Measurements from ENCODE around the gene EMD. TPM values are rescaled to one million over a fixed set of nuclear protein-coding genes. Genes with fewer than 3 reads are reported as not detected.
"Not testable (repeated sequence)": the region's sequence is repeated elsewhere in the genome, so short reads cannot be mapped to it uniquely, and the experiment has no call there.

The EMD gene
- total RNA-seq, 1 experiment from 2014 or later: 19.5 TPM

DNA sequence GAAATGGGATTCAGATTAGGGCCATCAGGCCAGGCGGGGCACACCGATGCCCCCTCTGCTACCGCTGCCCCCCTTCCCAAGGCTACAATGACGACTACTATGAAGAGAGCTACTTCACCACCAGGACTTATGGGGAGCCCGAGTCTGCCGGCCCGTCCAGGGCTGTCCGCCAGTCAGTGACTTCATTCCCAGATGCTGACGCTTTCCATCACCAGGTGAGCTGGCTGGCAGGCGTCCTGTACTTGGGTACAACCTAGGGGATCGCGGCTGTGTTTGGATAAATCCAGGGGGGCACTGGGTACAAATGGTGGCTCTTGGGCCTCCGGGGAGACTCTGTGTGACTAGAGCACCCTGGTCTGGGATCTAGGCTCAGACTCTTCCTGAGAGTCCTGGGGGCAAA lies 1.1 kb downstream of the EMD start:
- Histone ChIP-seq H4K20me1 (ENCODE audit: insufficient read depth, low read depth, low read length) (no peaks in the 10 kb centered on the region), H3K4me1 (ENCODE audit: low read length) (peaks cover 24% of the 10 kb centered on the region), H3K79me2 (ENCODE audit: low read length) (peaks cover 11% of the 10 kb centered on the region), H3K9me3 (ENCODE audit: low read length) (no peaks in the 10 kb centered on the region), H3K9ac (ENCODE audit: low read length) (peak overlapping the region; percentile 95), H3K36me3 (ENCODE audit: insufficient read depth, low read length) (no peaks in the 10 kb centered on the region), H3K27ac (ENCODE audit: low read length) (no peak overlapping the region), H3K4me2 (ENCODE audit: low read depth, low read length, poor library complexity, severe bottlenecking) (peak overlapping the region; percentile 80), H3K27me3 (ENCODE audit: low read length) (no peaks in the 10 kb centered on the region), H2AFZ (ENCODE audit: low read length) (no peak overlapping the region), H3K4me3 (ENCODE audit: low read length) (peak overlapping the region; percentile 85), H3K9me2 (replicated peaks; ENCODE audit: insufficient read depth, low read length) (no peaks in the 10 kb centered on the region)
- DNase-seq: no peak

GRCh38 chrX:154380787-154381186 lies 1.7 kb downstream of the EMD start:
- H2AFZ ChIP-seq (ENCODE audit: low read length): no peak overlapping the region
- peaks cover 11% of the 10 kb centered on the region for H3K79me2 ChIP-seq (ENCODE audit: low read length)
- H3K27ac ChIP-seq (ENCODE audit: low read length): no peak overlapping the region
- no peaks in the 10 kb centered on the region for H3K9me2 ChIP-seq (replicated peaks; ENCODE audit: insufficient read depth, low read length)
- H3K36me3 ChIP-seq (ENCODE audit: insufficient read depth, low read length): no peaks in the 10 kb centered on the region
- peak overlapping the region; percentile 85; the same call in 1 of the 2 replicates for H3K4me3 ChIP-seq (ENCODE audit: low read length)
- no peaks in the 10 kb centered on the region for H3K27me3 ChIP-seq (ENCODE audit: low read length)
- H3K9me3 ChIP-seq (ENCODE audit: low read length): no peaks in the 10 kb centered on the region
- H4K20me1 ChIP-seq (ENCODE audit: insufficient read depth, low read depth, low read length): no peaks in the 10 kb centered on the region
- DNase-seq: no peak
- H3K4me2 ChIP-seq (ENCODE audit: low read depth, low read length, poor library complexity, severe bottlenecking): peak overlapping the region; percentile 80
- peaks cover 24% of the 10 kb centered on the region for H3K4me1 ChIP-seq (ENCODE audit: low read length)
- H3K9ac ChIP-seq (ENCODE audit: low read length): peak overlapping the region; percentile 95

GRCh38 chrX:154381271-154381670 lies 2.2 kb downstream of the EMD start:
- Histone ChIP-seq H2AFZ (ENCODE audit: low read length) (no peak overlapping the region), H3K9ac (ENCODE audit: low read length) (no peak overlapping the region), H3K4me2 (ENCODE audit: low read depth, low read length, poor library complexity, severe bottlenecking) (no peak overlapping the region), H3K9me2 (replicated peaks; ENCODE audit: insufficient read depth, low read length) (no peaks in the 10 kb centered on the region), H4K20me1 (ENCODE audit: insufficient read depth, low read depth, low read length) (no peaks in the 10 kb centered on the region), H3K4me1 (ENCODE audit: low read length) (peaks cover 24% of the 10 kb centered on the region), H3K27ac (ENCODE audit: low read length) (no peak overlapping the region), H3K79me2 (ENCODE audit: low read length) (peaks cover 11% of the 10 kb centered on the region), H3K9me3 (ENCODE audit: low read length) (no peaks in the 10 kb centered on the region), H3K36me3 (ENCODE audit: insufficient read depth, low read length) (no peaks in the 10 kb centered on the region), H3K4me3 (ENCODE audit: low read length) (no peak overlapping the region), H3K27me3 (ENCODE audit: low read length) (no peaks in the 10 kb centered on the region)
- no peak for DNase-seq

DNA sequence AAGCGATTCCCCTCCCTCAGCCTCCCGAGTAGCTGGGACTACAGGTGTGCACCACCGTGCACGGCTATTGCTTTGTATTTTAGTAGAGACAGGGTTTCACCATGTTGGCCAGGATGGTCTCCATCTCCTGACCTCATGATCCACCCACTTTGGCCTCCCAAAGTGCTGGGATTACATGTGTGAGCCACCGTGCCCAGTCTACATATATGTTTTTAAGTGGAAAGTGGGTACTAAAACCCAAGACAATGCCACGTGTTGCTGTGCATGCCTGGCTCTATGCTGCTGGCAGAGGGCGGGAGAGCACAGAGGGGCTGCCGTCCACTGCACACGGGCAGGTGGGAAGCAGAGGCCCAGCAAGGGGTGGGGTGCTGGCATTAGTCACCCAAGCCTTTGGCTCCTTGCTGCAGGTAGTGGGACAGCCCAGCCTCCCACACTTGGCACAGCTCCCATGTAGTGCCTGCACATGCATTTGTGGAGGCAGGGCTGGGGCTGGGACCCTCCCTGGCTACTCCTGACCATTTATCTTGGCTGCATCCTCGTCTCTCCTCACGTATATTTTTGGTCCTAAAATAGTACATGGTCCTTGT lies 3.5 kb downstream of the EMD start:
- Histone ChIP-seq H3K4me1 (ENCODE audit: low read length) (peaks cover 19% of the 10 kb centered on the region), H3K9me3 (ENCODE audit: low read length) (no peaks in the 10 kb centered on the region), H3K79me2 (ENCODE audit: low read length) (peaks cover 11% of the 10 kb centered on the region), H2AFZ (ENCODE audit: low read length) (no peak overlapping the region), H3K27ac (ENCODE audit: low read length) (no peak overlapping the region), H3K9ac (ENCODE audit: low read length) (no peak overlapping the region), H3K4me3 (ENCODE audit: low read length) (no peak overlapping the region), H3K27me3 (ENCODE audit: low read length) (no peaks in the 10 kb centered on the region), H3K36me3 (ENCODE audit: insufficient read depth, low read length) (no peaks in the 10 kb centered on the region), H3K4me2 (ENCODE audit: low read depth, low read length, poor library complexity, severe bottlenecking) (no peak overlapping the region), H3K9me2 (replicated peaks; ENCODE audit: insufficient read depth, low read length) (no peaks in the 10 kb centered on the region), H4K20me1 (ENCODE audit: insufficient read depth, low read depth, low read length) (no peaks in the 10 kb centered on the region)
- DNase-seq: no peak

DNA sequence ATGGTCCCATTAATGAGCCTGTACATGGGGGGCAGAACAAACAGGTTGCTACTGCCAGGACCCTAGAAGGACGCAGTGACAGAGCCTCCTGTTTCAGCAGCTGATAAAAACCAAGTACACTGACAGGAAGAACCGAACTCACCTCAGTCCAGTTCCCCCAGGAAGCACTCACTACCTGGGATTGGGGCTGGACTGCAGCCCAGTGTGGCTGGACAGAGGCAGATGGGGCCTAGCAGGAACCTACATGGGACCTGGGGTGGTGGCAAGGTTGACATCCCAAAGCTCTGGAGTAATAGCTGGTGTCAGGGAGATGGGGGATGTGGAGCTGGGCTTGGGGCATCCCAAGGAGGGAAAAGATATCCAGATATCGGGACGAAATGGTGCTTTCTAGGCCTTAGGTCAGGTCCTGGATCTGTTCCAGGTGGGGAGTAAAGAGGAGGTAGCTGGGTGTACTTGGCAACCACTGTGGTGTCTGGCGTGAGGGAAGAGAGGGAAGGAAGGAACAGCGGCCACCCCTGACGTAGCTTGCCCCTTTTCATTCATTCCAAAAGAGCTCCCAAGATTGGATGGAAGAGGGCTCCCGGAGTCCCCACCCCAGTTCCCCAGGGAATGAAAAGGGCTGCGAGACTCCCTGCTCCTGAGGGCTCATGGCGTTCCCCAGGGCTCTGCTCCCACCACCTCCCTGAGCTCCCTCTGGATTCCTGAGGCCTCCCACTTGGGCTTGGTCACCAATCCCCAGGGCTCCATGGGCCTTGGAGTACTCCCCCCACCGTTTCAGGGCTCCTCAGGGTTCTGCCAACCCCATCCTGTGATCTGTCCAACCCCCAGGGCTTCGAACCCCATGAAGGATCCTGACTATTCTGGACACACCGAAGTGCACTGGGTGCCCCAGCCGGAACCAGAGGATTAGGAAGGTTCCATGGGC lies 4.5 kb downstream of the EMD start:
- Histone ChIP-seq H3K27ac (ENCODE audit: low read length) (no peak overlapping the region), H2AFZ (ENCODE audit: low read length) (no peak overlapping the region), H3K27me3 (ENCODE audit: low read length) (no peaks in the 10 kb centered on the region), H3K4me3 (ENCODE audit: low read length) (no peak overlapping the region), H4K20me1 (ENCODE audit: insufficient read depth, low read depth, low read length) (no peaks in the 10 kb centered on the region), H3K4me1 (ENCODE audit: low read length) (peaks cover 11% of the 10 kb centered on the region), H3K36me3 (ENCODE audit: insufficient read depth, low read length) (no peaks in the 10 kb centered on the region), H3K9me3 (ENCODE audit: low read length) (no peaks in the 10 kb centered on the region), H3K9ac (ENCODE audit: low read length) (no peak overlapping the region), H3K9me2 (replicated peaks; ENCODE audit: insufficient read depth, low read length) (no peaks in the 10 kb centered on the region), H3K79me2 (ENCODE audit: low read length) (peaks cover 11% of the 10 kb centered on the region), H3K4me2 (ENCODE audit: low read depth, low read length, poor library complexity, severe bottlenecking) (no peak overlapping the region)
- DNase-seq: no peak

- H3K4me2 ChIP-seq (ENCODE audit: low read depth, low read length, poor library complexity, severe bottlenecking): no peak overlapping the region
- H3K9me3 ChIP-seq (ENCODE audit: low read length): no peaks in the 10 kb centered on the region
- no peaks in the 10 kb centered on the region for H3K27me3 ChIP-seq (ENCODE audit: low read length)
- H3K27ac ChIP-seq (ENCODE audit: low read length): no peak overlapping the region
- no peak overlapping the region for H3K4me3 ChIP-seq (ENCODE audit: low read length)
- H3K9ac ChIP-seq (ENCODE audit: low read length): 0 out of 2 replicates have a peak overlapping the region, but pooled peaks have one; percentile 17
- H3K36me3 ChIP-seq (ENCODE audit: insufficient read depth, low read length): no peaks in the 10 kb centered on the region
- H3K79me2 ChIP-seq (ENCODE audit: low read length): peaks cover 10% of the 10 kb centered on the region
- peaks cover 11% of the 10 kb centered on the region for H3K4me1 ChIP-seq (ENCODE audit: low read length)
- no peaks in the 10 kb centered on the region for H4K20me1 ChIP-seq (ENCODE audit: insufficient read depth, low read depth, low read length)
- no peaks in the 10 kb centered on the region for H3K9me2 ChIP-seq (replicated peaks; ENCODE audit: insufficient read depth, low read length)
- no peak overlapping the region for H2AFZ ChIP-seq (ENCODE audit: low read length)
- no peak for DNase-seq
These were observed 5.3 kb downstream of the EMD start for GRCh38 chrX:154384284-154384892.

- not testable (repeated sequence) for H3K9me2 ChIP-seq (replicated peaks; ENCODE audit: insufficient read depth, low read length); H2AFZ ChIP-seq (ENCODE audit: low read length); H3K9ac ChIP-seq (ENCODE audit: low read length); H3K4me1 ChIP-seq (ENCODE audit: low read length); H3K36me3 ChIP-seq (ENCODE audit: insufficient read depth, low read length); H3K4me2 ChIP-seq (ENCODE audit: low read depth, low read length, poor library complexity, severe bottlenecking); H3K79me2 ChIP-seq (ENCODE audit: low read length); H3K9me3 ChIP-seq (ENCODE audit: low read length); H4K20me1 ChIP-seq (ENCODE audit: insufficient read depth, low read depth, low read length); H3K4me3 ChIP-seq (ENCODE audit: low read length); H3K27me3 ChIP-seq (ENCODE audit: low read length); H3K27ac ChIP-seq (ENCODE audit: low read length); DNase-seq
These were observed 9.0 kb downstream of the EMD start for GRCh38 chrX:154388094-154388493.

GRCh38 chrX:154388649-154389048 lies 9.6 kb downstream of the EMD start:
- not testable (repeated sequence) for H2AFZ ChIP-seq (ENCODE audit: low read length); H3K27ac ChIP-seq (ENCODE audit: low read length); H3K9ac ChIP-seq (ENCODE audit: low read length); H3K4me2 ChIP-seq (ENCODE audit: low read depth, low read length, poor library complexity, severe bottlenecking); H3K36me3 ChIP-seq (ENCODE audit: insufficient read depth, low read length); H3K9me2 ChIP-seq (replicated peaks; ENCODE audit: insufficient read depth, low read length); H3K79me2 ChIP-seq (ENCODE audit: low read length); DNase-seq; H3K4me1 ChIP-seq (ENCODE audit: low read length); H3K9me3 ChIP-seq (ENCODE audit: low read length); H4K20me1 ChIP-seq (ENCODE audit: insufficient read depth, low read depth, low read length); H3K27me3 ChIP-seq (ENCODE audit: low read length); H3K4me3 ChIP-seq (ENCODE audit: low read length)
